ENCODE results near the gene NPLOC4. TPM values are rescaled to one million over a fixed set of nuclear protein-coding genes. Genes with fewer than 3 reads are reported as not detected.

The NPLOC4 gene
- total and polyA plus RNA-seq, 9 of the 15 experiments (the other 6 are each of a cell fraction or from before 2014, with no cell fraction given), result 1.5 to 116 (median 64.5) TPM

- TF ChIP-seq E2F4 (CRISPR knock-in tag; IDR thresholded peaks at IDR 0.05; ENCODE audit: low read depth) (0 out of 2 replicates have a peak, but pooled peaks have one; percentile 58), RBM15 (IDR thresholded peaks at IDR 0.05; ENCODE audit: insufficient read depth, low read length) (no peak), GTF2B (IDR thresholded peaks at IDR 0.05; ENCODE audit: extremely low read depth, insufficient read length) (no peak), ZNF431 (CRISPR knock-in tag; IDR thresholded peaks at IDR 0.05) (no peak), JUN (IDR thresholded peaks at IDR 0.05; ENCODE audit: borderline replicate concordance, low read depth, low read length) (no peak), JUN (CRISPR knock-in tag; IDR thresholded peaks at IDR 0.05; ENCODE audit: borderline replicate concordance) (no peak), ZNF282 (CRISPR knock-in tag; IDR thresholded peaks at IDR 0.05) (0 out of 2 replicates have a peak, but pooled peaks have one; percentile 14), TFAP4 (CRISPR knock-in tag; IDR thresholded peaks at IDR 0.05; ENCODE audit: borderline replicate concordance) (0 out of 2 replicates have a peak, but pooled peaks have one; percentile 30), NR3C1 (CRISPR knock-in tag; IDR thresholded peaks at IDR 0.05) (no peak), ZNF644 (tag; IDR thresholded peaks at IDR 0.05; ENCODE audit: low read depth) (no peak)
These were observed 118.7 kb downstream of the NPLOC4 start (continued) for GRCh38 chr17:81518113-81518784.

Data from K562 (cell line).